ENCODE measurements around the gene RBM8A. TPM values are rescaled to one million over a fixed set of nuclear protein-coding genes. Genes with fewer than 3 reads are reported as not detected.

The RBM8A gene
- total and polyA plus RNA-seq, 9 of the 15 experiments (the other 6 are each of a cell fraction or from before 2014, with no cell fraction given): 215 to 1,035 (median 291) TPM

DNA sequence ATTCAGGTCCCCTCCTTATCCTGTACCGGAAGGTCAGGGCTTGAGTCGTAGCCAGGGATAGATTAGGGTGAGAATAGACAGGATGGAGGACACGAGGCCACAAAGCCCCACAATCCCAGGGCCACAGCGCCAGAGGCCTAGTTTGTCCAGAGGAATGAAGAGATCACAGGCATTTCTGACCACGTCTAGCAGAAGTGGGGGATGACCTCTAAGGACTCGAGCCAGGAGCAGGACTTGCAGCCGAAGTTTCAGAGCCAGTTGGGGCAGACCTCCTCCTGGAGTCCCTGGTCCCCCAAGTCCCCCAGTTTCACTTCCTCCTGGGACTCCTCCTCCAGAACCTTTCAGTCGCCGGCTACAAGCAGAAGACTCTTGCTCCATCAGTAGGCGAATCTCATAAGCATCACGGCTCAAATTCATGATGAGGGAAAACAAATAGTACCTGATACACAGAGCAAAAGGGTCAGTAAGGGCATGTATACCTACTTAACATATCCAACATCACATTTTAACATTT is 15.1 kb downstream of the RBM8A start:
- CTCF ChIA-PET (ENCODE audit: low intra/inter-chr PET ratio): no interaction called here
- 0 out of 4 replicates have a peak overlapping the region, but pooled peaks of 1 of the 2 experiments have one; percentile 24 for H3K9ac ChIP-seq (ENCODE audit: insufficient read depth in 1 of 2, low read depth in 2 of 2, low read length in 2 of 2)

More for the DNA sequence above, 15.1 kb downstream of the RBM8A start:
- Histone ChIP-seq H3K9me1 (ENCODE audit: control insufficient read depth, insufficient read depth, low read length) (peaks cover 4% of the 10 kb centered on the region), H3K79me2 (ENCODE audit: control insufficient read depth, insufficient read depth, low read length) (no peaks in the 10 kb centered on the region), H3K9me3 (replicated peaks; ENCODE audit: control insufficient read depth, insufficient read depth, low read depth, low read length) (no peaks in the 10 kb centered on the region), H3K27me3 (ENCODE audit: control insufficient read depth in 2 of 2, insufficient read depth in 2 of 2, low read length in 2 of 2) (no peaks in the 10 kb centered on the region), H3K4me2 (ENCODE audit: insufficient read depth, low read length) (no peak overlapping the region), H3K4me3 (no peak overlapping the region), H3K27ac (ENCODE audit: extremely low read depth, low read depth, low read length) (no peak overlapping the region), H3K4me1 (replicated peaks in 1 of 2; ENCODE audit: control insufficient read depth in 2 of 2, insufficient read depth in 2 of 2, low read length in 2 of 2) (no peaks in the 10 kb centered on the region; a peak in 1 of 5 replicates), H2AFZ (ENCODE audit: low read depth, low read length) (no peak overlapping the region), H3K36me3 (ENCODE audit: control insufficient read depth, insufficient read depth, low read length) (peaks cover 31% of the 10 kb centered on the region; the same call in 2 of the 3 replicates), H4K20me1 (replicated peaks; ENCODE audit: control insufficient read depth, insufficient read depth, low read length) (no peaks in the 10 kb centered on the region)
- POLR2A ChIA-PET: interaction anchor here (0.7 kb wide), 1 partner anchor 11 kb away, joined by 4 read pairs; no protein-coding TSS in a partner anchor
- DNase-seq (ENCODE audit: extremely low read depth in 1 of 4, low spot score in 3 of 4): no peak
- in situ Hi-C loops (cut with MboI): no loop called here
- peak; percentile 35 for FAIRE-seq
- 62% methylated on average over 9 of the region's 11 CpGs for WGBS (ENCODE audit: insufficient coverage, low coverage, missing lambda C conversion rate)
- no peak for ATAC-seq
- TF ChIP-seq, protein P1, sequence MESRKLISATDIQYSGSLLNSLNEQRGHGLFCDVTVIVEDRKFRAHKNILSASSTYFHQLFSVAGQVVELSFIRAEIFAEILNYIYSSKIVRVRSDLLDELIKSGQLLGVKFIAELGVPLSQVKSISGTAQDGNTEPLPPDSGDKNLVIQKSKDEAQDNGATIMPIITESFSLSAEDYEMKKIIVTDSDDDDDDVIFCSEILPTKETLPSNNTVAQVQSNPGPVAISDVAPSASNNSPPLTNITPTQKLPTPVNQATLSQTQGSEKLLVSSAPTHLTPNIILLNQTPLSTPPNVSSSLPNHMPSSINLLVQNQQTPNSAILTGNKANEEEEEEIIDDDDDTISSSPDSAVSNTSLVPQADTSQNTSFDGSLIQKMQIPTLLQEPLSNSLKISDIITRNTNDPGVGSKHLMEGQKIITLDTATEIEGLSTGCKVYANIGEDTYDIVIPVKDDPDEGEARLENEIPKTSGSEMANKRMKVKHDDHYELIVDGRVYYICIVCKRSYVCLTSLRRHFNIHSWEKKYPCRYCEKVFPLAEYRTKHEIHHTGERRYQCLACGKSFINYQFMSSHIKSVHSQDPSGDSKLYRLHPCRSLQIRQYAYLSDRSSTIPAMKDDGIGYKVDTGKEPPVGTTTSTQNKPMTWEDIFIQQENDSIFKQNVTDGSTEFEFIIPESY (CRISPR knock-in tag; IDR thresholded peaks at IDR 0.05): no peak
- TF ChIP-seq MIER1 (IDR thresholded peaks at IDR 0.05; ENCODE audit: low read depth) (no peak), ZNF133 (CRISPR knock-in tag; IDR thresholded peaks at IDR 0.05) (no peak), HNRNPUL1 (IDR thresholded peaks at IDR 0.05; ENCODE audit: low read length) (no peak), NBN (IDR thresholded peaks at IDR 0.05; ENCODE audit: low read depth) (no peak), SMARCB1 (IDR thresholded peaks at IDR 0.05; ENCODE audit: insufficient read length, low read depth) (no peak), ZNF143 (CRISPR knock-in tag; IDR thresholded peaks at IDR 0.05) (no peak)
- TF ChIP-seq, protein P2, sequence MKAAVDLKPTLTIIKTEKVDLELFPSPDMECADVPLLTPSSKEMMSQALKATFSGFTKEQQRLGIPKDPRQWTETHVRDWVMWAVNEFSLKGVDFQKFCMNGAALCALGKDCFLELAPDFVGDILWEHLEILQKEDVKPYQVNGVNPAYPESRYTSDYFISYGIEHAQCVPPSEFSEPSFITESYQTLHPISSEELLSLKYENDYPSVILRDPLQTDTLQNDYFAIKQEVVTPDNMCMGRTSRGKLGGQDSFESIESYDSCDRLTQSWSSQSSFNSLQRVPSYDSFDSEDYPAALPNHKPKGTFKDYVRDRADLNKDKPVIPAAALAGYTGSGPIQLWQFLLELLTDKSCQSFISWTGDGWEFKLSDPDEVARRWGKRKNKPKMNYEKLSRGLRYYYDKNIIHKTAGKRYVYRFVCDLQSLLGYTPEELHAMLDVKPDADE (conservative IDR thresholded peaks at IDR 0.05; ENCODE audit: control insufficient read depth, low read depth, low read length): no peak
- TF ChIP-seq, protein P3, sequence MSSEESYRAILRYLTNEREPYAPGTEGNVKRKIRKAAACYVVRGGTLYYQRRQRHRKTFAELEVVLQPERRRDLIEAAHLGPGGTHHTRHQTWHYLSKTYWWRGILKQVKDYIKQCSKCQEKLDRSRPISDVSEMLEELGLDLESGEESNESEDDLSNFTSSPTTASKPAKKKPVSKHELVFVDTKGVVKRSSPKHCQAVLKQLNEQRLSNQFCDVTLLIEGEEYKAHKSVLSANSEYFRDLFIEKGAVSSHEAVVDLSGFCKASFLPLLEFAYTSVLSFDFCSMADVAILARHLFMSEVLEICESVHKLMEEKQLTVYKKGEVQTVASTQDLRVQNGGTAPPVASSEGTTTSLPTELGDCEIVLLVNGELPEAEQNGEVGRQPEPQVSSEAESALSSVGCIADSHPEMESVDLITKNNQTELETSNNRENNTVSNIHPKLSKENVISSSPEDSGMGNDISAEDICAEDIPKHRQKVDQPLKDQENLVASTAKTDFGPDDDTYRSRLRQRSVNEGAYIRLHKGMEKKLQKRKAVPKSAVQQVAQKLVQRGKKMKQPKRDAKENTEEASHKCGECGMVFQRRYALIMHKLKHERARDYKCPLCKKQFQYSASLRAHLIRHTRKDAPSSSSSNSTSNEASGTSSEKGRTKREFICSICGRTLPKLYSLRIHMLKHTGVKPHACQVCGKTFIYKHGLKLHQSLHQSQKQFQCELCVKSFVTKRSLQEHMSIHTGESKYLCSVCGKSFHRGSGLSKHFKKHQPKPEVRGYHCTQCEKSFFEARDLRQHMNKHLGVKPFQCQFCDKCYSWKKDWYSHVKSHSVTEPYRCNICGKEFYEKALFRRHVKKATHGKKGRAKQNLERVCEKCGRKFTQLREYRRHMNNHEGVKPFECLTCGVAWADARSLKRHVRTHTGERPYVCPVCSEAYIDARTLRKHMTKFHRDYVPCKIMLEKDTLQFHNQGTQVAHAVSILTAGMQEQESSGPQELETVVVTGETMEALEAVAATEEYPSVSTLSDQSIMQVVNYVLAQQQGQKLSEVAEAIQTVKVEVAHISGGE (CRISPR knock-in tag; IDR thresholded peaks at IDR 0.05): no peak
- intact Hi-C loops (cut with micrococcal nuclease): loop anchor here (5.0 kb wide), 1 partner anchor 65 kb away; the partner anchor contains the start of gene NUDT17
- BruUV-seq (replicated peaks): no TSS peak

Data from K562 (cell line).